Activated naive CD8-positive, alpha-beta T cell treated with anti-CD3 and anti-CD28 coated beads, Interleukin-2, amount 50 U/mL, for 24 hours (primary cell): Measurements from ENCODE around the gene GALR2.

Experiments
- ATAC-seq: fragments of 150-1000 bp; cut with Tn5 transposase; one replicate; pipeline ENCODE4 v1.10.0; 2021
- DNase-seq: peaks from one replicate; pipeline ENCODE4 v3.0.0; 2021
- H3K27ac Mint-ChIP-seq: one replicate; pipeline ENCODE4 v1.8.0; 2021; ENCODE audit warnings: mild to moderate bottlenecking, mixed read lengths
- H3K27me3 Mint-ChIP-seq: one replicate; pipeline ENCODE4 v1.8.0; 2021; ENCODE audit warnings: mixed read lengths
- H3K36me3 Mint-ChIP-seq: one replicate; pipeline ENCODE4 v1.8.0; 2021; ENCODE audit warnings: low read depth, mixed read lengths
- H3K4me1 Mint-ChIP-seq: one replicate; pipeline ENCODE4 v1.8.0; 2021; ENCODE audit warnings: mixed read lengths
- H3K4me3 Mint-ChIP-seq: one replicate; pipeline ENCODE4 v1.8.0; 2021; ENCODE audit warnings: mild to moderate bottlenecking, moderate library complexity, mixed read lengths
- H3K9me3 Mint-ChIP-seq: one replicate; pipeline ENCODE4 v1.8.0; 2021; ENCODE audit warnings: mixed read lengths

GALR2 gene

GRCh38 chr17:76081295-76082210, 7.0 kb downstream of the GALR2 start:
- peaks cover 7% of the 10 kb centered on the region for H3K36me3 Mint-ChIP-seq
- H3K27ac Mint-ChIP-seq, result no peak overlapping the region
- ATAC-seq (no peak), DNase-seq (no peak)
- H3K27me3 Mint-ChIP-seq, result peaks cover 28% of the 10 kb centered on the region
- no peaks in the 10 kb centered on the region for H3K9me3 Mint-ChIP-seq
- H3K4me3 Mint-ChIP-seq, result no peak overlapping the region
- peaks cover 16% of the 10 kb centered on the region for H3K4me1 Mint-ChIP-seq

- Mint-ChIP-seq H3K36me3 (peaks cover 9% of the 10 kb centered on the region), H3K4me3 (no peak overlapping the region), H3K27me3 (peaks cover 18% of the 10 kb centered on the region), H3K9me3 (no peaks in the 10 kb centered on the region), H3K27ac (no peak overlapping the region), H3K4me1 (peaks cover 9% of the 10 kb centered on the region)
- ATAC-seq, result no peak
- DNase-seq, result no peak
Measured at GRCh38 chr17:76082326-76083251, 8.0 kb downstream of the GALR2 start.

GRCh38 chr17:76083536-76084182, 9.1 kb downstream of the GALR2 start:
- peaks cover 8% of the 10 kb centered on the region for H3K27me3 Mint-ChIP-seq
- DNase-seq (no peak), ATAC-seq (no peak)
- peaks cover 6% of the 10 kb centered on the region for H3K4me1 Mint-ChIP-seq
- no peaks in the 10 kb centered on the region for H3K9me3 Mint-ChIP-seq
- H3K36me3 Mint-ChIP-seq, result peaks cover 9% of the 10 kb centered on the region
- H3K4me3 Mint-ChIP-seq, result no peak overlapping the region
- no peak overlapping the region for H3K27ac Mint-ChIP-seq

GRCh38 chr17:76085066-76085730, 10.6 kb downstream of the GALR2 start:
- H3K27me3 Mint-ChIP-seq, result no peaks in the 10 kb centered on the region
- H3K27ac Mint-ChIP-seq, result no peak overlapping the region
- DNase-seq, result no peak
- H3K36me3 Mint-ChIP-seq, result peaks cover 11% of the 10 kb centered on the region
- no peaks in the 10 kb centered on the region for H3K4me1 Mint-ChIP-seq
- no peak for ATAC-seq
- H3K9me3 Mint-ChIP-seq, result no peaks in the 10 kb centered on the region
- no peak overlapping the region for H3K4me3 Mint-ChIP-seq

- no peak overlapping the region for H3K4me3 Mint-ChIP-seq
- no peak for ATAC-seq
- H3K36me3 Mint-ChIP-seq, result peaks cover 13% of the 10 kb centered on the region
- no peaks in the 10 kb centered on the region for H3K9me3 Mint-ChIP-seq
- H3K27me3 Mint-ChIP-seq, result no peaks in the 10 kb centered on the region
- no peak overlapping the region for H3K27ac Mint-ChIP-seq
- no peaks in the 10 kb centered on the region for H3K4me1 Mint-ChIP-seq
- DNase-seq, result no peak
Measured at GRCh38 chr17:76085731-76086366, 11.3 kb downstream of the GALR2 start.

GRCh38 chr17:76086384-76086783, 11.8 kb downstream of the GALR2 start:
- Mint-ChIP-seq H3K4me3 (no peak overlapping the region), H3K27me3 (no peaks in the 10 kb centered on the region), H3K4me1 (no peaks in the 10 kb centered on the region), H3K27ac (no peak overlapping the region), H3K9me3 (no peaks in the 10 kb centered on the region), H3K36me3 (peaks cover 13% of the 10 kb centered on the region)
- no peak for ATAC-seq
- DNase-seq, result no peak

GRCh38 chr17:76087531-76087930, 12.9 kb downstream of the GALR2 start:
- H3K4me1 Mint-ChIP-seq, result no peaks in the 10 kb centered on the region
- ATAC-seq (no peak), DNase-seq (no peak)
- no peaks in the 10 kb centered on the region for H3K27me3 Mint-ChIP-seq
- H3K36me3 Mint-ChIP-seq, result peaks cover 16% of the 10 kb centered on the region
- no peak overlapping the region for H3K4me3 Mint-ChIP-seq
- H3K9me3 Mint-ChIP-seq, result no peaks in the 10 kb centered on the region
- H3K27ac Mint-ChIP-seq, result no peak overlapping the region

GRCh38 chr17:76088041-76088867, 13.7 kb downstream of the GALR2 start:
- Mint-ChIP-seq H3K36me3 (peaks cover 16% of the 10 kb centered on the region), H3K27me3 (no peaks in the 10 kb centered on the region), H3K4me3 (no peak overlapping the region), H3K4me1 (no peaks in the 10 kb centered on the region), H3K27ac (no peak overlapping the region), H3K9me3 (no peaks in the 10 kb centered on the region)
- ATAC-seq, result no peak
- no peak for DNase-seq

GRCh38 chr17:76088868-76089576, 14.4 kb downstream of the GALR2 start:
- Mint-ChIP-seq H3K4me3 (no peak overlapping the region), H3K9me3 (no peaks in the 10 kb centered on the region), H3K4me1 (no peaks in the 10 kb centered on the region), H3K27ac (no peak overlapping the region), H3K36me3 (peaks cover 19% of the 10 kb centered on the region), H3K27me3 (no peaks in the 10 kb centered on the region)
- ATAC-seq, result no peak
- no peak for DNase-seq

GRCh38 chr17:76089680-76090516, 15.3 kb downstream of the GALR2 start:
- Mint-ChIP-seq H3K9me3 (no peaks in the 10 kb centered on the region), H3K4me1 (no peaks in the 10 kb centered on the region)

GRCh38 chr17:76090517-76091129, 16.0 kb downstream of the GALR2 start:
- ATAC-seq (no peak), DNase-seq (no peak)
- no peaks in the 10 kb centered on the region for H3K9me3 Mint-ChIP-seq
- H3K27ac Mint-ChIP-seq, result no peak overlapping the region
- no peaks in the 10 kb centered on the region for H3K4me1 Mint-ChIP-seq
- H3K4me3 Mint-ChIP-seq, result no peak overlapping the region
- peaks cover 18% of the 10 kb centered on the region for H3K36me3 Mint-ChIP-seq
- H3K27me3 Mint-ChIP-seq, result no peaks in the 10 kb centered on the region

More at GRCh38 chr17:76089680-76090516, 15.3 kb downstream of the GALR2 start:
- Mint-ChIP-seq H3K36me3 (peaks cover 18% of the 10 kb centered on the region), H3K27me3 (no peaks in the 10 kb centered on the region), H3K27ac (no peak overlapping the region), H3K4me3 (no peak overlapping the region)
- DNase-seq (no peak), ATAC-seq (no peak)
